K562 (cell line): ENCODE results near the gene SPTBN4. TPM values are rescaled to one million over a fixed set of nuclear protein-coding genes. Genes with fewer than 3 reads are reported as not detected.

Source experiments
- ATAC-seq: fragments of 200-7000 bp; cut with Tn5 transposase; 3 replicates; pipeline ENCODE4 v1.9.1; 2020; ENCODE audit warnings: moderate library complexity
- BruUV-seq: library from RNA; stranded (reverse); fragments of 400-500 nt; replicated peaks from 2 replicates; lab custom pipeline; 2021; lab: Mats Ljungman, UMichigan
- CTCF ChIA-PET: fragments of 300-600 bp; formaldehyde crosslinking; extraction: SDS; loops from one replicate; lab custom pipeline; 2021; ENCODE audit warnings: low intra/inter-chr PET ratio; lab: Yijun Ruan, JAX
- POLR2A ChIA-PET: fragments of 300-600, 350-650 bp; sonication (Branson Sonifier 250); formaldehyde crosslinking; extraction: SDS; loops from one replicate; lab custom pipeline; 2021; ENCODE audit warnings: antibody characterized with exemption, inconsistent platforms; lab: Yijun Ruan, JAX
- DNase-seq, 4 experiments: peaks; one replicate each; pipeline versions ENCODE4 v3.0.0 to v3.0.0-alpha.2; 2011 to 2018; ENCODE audit warnings: low spot score in 3 of 4, mixed read lengths in 3 of 4; ENCODE audit errors: extremely low read depth in 1 of 4
- FAIRE-seq: peaks from 2 replicates; lab custom pipeline; 2011; peaks lifted over from hg19 to GRCh38; lab: Jason Lieb, UNC
- H2AFZ ChIP-seq: 2 replicates; pipeline ENCODE4 v1.6.0; 2011; ENCODE audit warnings: low read depth, low read length, control low read depth, inconsistent platforms
- H3K27ac ChIP-seq: fragments of 200-600 bp; 3 replicates; pipeline ENCODE4 v1.8.0; 2011; ENCODE audit warnings: low read depth, mild to moderate bottlenecking, control low read depth, inconsistent platforms, low read length, moderate library complexity, mixed read lengths; ENCODE audit errors: extremely low read depth
- H3K27me3 ChIP-seq, 2 experiments: fragments of 300-600 bp in 1 of 2; 2 replicates in 1 of 2; 3 replicates in 1 of 2; pipeline versions ENCODE4 v1.6.0 to v1.8.0; 2011; ENCODE audit warnings: inconsistent platforms in 2 of 2, low read length in 2 of 2, mild to moderate bottlenecking in 1 of 2, mixed read lengths in 1 of 2, moderate library complexity in 1 of 2; ENCODE audit not compliant: control insufficient read depth in 2 of 2, insufficient read depth in 2 of 2
- H3K36me3 ChIP-seq: fragments of 300-600 bp; 3 replicates; pipeline ENCODE4 v1.8.0; 2011; ENCODE audit warnings: mild to moderate bottlenecking, low read length, inconsistent platforms; ENCODE audit not compliant: control insufficient read depth, insufficient read depth
- H3K4me1 ChIP-seq, 2 experiments: fragments of 200-600 bp in 1 of 2; replicated peaks in 1 of 2; 2 replicates in 1 of 2; 3 replicates in 1 of 2; pipeline versions ENCODE4 v1.5.1 to v1.8.0; 2011; ENCODE audit warnings: inconsistent platforms in 2 of 2, low read length in 2 of 2, mild to moderate bottlenecking in 1 of 2, mixed read lengths in 1 of 2, moderate library complexity in 1 of 2; ENCODE audit not compliant: control insufficient read depth in 2 of 2, insufficient read depth in 2 of 2
- H3K4me2 ChIP-seq: 2 replicates; pipeline ENCODE4 v1.6.1; 2011; ENCODE audit warnings: low read length, control low read depth, inconsistent platforms, mixed read lengths; ENCODE audit not compliant: insufficient read depth
- H3K4me3 ChIP-seq: fragments of 200-600 bp; sonication (generic), shearing (Covaris generic); 2 replicates; pipeline ENCODE4 v1.5.1; 2016; ENCODE audit warnings: control low read depth, inconsistent platforms
- H3K79me2 ChIP-seq: fragments of 200-600 bp; 3 replicates; pipeline ENCODE4 v1.8.0; 2011; ENCODE audit warnings: low read length, inconsistent platforms; ENCODE audit not compliant: control insufficient read depth, insufficient read depth
- H3K9ac ChIP-seq, 2 experiments: 2 replicates each; pipeline versions ENCODE4 v1.6.0 to v1.6.1; 2011; ENCODE audit warnings: low read depth in 2 of 2, low read length in 2 of 2, control low read depth in 1 of 2, inconsistent platforms in 1 of 2, mild to moderate bottlenecking in 1 of 2, mixed read lengths in 1 of 2; ENCODE audit not compliant: insufficient read depth in 1 of 2
- H3K9me1 ChIP-seq: one replicate; pipeline ENCODE4 v1.6.0; 2011; ENCODE audit warnings: inconsistent platforms, mild to moderate bottlenecking, low read length, moderate library complexity; ENCODE audit not compliant: control insufficient read depth, insufficient read depth
- H3K9me3 ChIP-seq: replicated peaks from 2 replicates; pipeline ENCODE4 v1.5.1; 2011; ENCODE audit warnings: low read depth, low read length, inconsistent platforms; ENCODE audit not compliant: control insufficient read depth, insufficient read depth
- H4K20me1 ChIP-seq: replicated peaks from 2 replicates; pipeline ENCODE4 v1.6.1; 2011; ENCODE audit warnings: low read length, inconsistent platforms, mixed read lengths; ENCODE audit not compliant: control insufficient read depth, insufficient read depth
- ATF3 ChIP-seq, 2 experiments: fragments of 450-650 bp in 1 of 2; sonication (generic) in 1 of 2; formaldehyde crosslinking in 1 of 2; IDR thresholded peaks in 1 of 2; conservative IDR thresholded peaks in 1 of 2; 2 replicates each; pipeline versions ENCODE4 v1.6.1 to v1.8.1; 2016 to 2023; ENCODE audit warnings: mild to moderate bottlenecking in 2 of 2, moderate library complexity in 2 of 2, inconsistent platforms in 1 of 2, missing genetic modification reagents in 1 of 2
- LARP7 ChIP-seq: fragments of 450-650 bp; IDR thresholded peaks from 2 replicates; pipeline ENCODE4 v1.6.1; 2016
- XRCC4 ChIP-seq: IDR thresholded peaks from one replicate; pipeline ENCODE4 v1.6.1; 2011; ENCODE audit not compliant: insufficient read depth, insufficient read length; ENCODE audit errors: extremely low read depth
- ZNF253 ChIP-seq: fragments of 250-450 bp; sonication (Bioruptor Pico); conservative IDR thresholded peaks from 2 replicates; pipeline ENCODE4 v1.6.1; 2021; ENCODE audit warnings: mild to moderate bottlenecking
- WGBS: fragments of 100-300 bp; shearing (Covaris generic); methylation state at CpG from one replicate; pipeline ENCODE4 v1.1.6; 2016; ENCODE audit warnings: low coverage, mixed read lengths; ENCODE audit not compliant: insufficient coverage; ENCODE audit errors: missing lambda C conversion rate; 5-methylcytosine and 5-hydroxymethylcytosine counted together
- in situ Hi-C: fragments of 300-500 bp; cut with MboI; formaldehyde crosslinking; loops from 4 replicates; pipeline ENCODE4 v1.15.0; 2018; ENCODE audit warnings: inconsistent platforms, mixed read lengths
- intact Hi-C: fragments of 100-400 bp; cut with micrococcal nuclease; formaldehyde crosslinking; loops from 2 replicates; pipeline ENCODE4 v1.14.2; 2022
- polyA plus RNA-seq, 8 experiments: library from polyadenylated mRNA; depleted of rRNA in 4 of 8; stranded (reverse) in 5 of 8; unstranded in 3 of 8; fragments of >200 nt; fragmentation: Nextera tagmentation in 2 of 8; fragmentation: Illumina TruSeq in 1 of 8; extraction: Ambion mirVana in 2 of 8; extraction: Trizol in 1 of 8; gene quantifications; 2 replicates each; pipeline versions ENCODE4 v1.2.1 to v1.2.3, GENCODE V29; 2011 to 2014; ENCODE audit warnings: inconsistent platforms in 1 of 8, missing spikeins in 1 of 8
- total RNA-seq, 7 experiments: library from RNA; depleted of rRNA in 6 of 7; stranded (reverse); fragments of >200 nt in 6 of 7; fragmentation: Illumina TruSeq in 2 of 7; extraction: Trizol in 2 of 7; gene quantifications; 2 replicates each; pipeline versions ENCODE4 v1.2.1 to v1.2.3, GENCODE V29; 2011 to 2021; ENCODE audit warnings: low replicate concordance in 1 of 7
- TF ChIP-seq, protein P1 (sequence below), 2 experiments: fragments of 450-650 bp; formaldehyde crosslinking in 1 of 2; IDR thresholded peaks; 2 replicates each; pipeline versions ENCODE4 v1.4.0 to v1.6.1; 2014 to 2020; ENCODE audit warnings: mild to moderate bottlenecking in 2 of 2, borderline replicate concordance in 1 of 2, low read depth in 1 of 2
- TF ChIP-seq, protein P2 (sequence below): sonication (generic); formaldehyde crosslinking; IDR thresholded peaks from 2 replicates; pipeline ENCODE4 v1.8.0; 2022; ENCODE audit warnings: mild to moderate bottlenecking, missing genetic modification reagents

Gene SPTBN4
- total and polyA plus RNA-seq, 9 of the 15 experiments (the other 6 are each of a cell fraction or from before 2014, with no cell fraction given), result 0.01 to 1.5 (median 0.86) TPM

DNA sequence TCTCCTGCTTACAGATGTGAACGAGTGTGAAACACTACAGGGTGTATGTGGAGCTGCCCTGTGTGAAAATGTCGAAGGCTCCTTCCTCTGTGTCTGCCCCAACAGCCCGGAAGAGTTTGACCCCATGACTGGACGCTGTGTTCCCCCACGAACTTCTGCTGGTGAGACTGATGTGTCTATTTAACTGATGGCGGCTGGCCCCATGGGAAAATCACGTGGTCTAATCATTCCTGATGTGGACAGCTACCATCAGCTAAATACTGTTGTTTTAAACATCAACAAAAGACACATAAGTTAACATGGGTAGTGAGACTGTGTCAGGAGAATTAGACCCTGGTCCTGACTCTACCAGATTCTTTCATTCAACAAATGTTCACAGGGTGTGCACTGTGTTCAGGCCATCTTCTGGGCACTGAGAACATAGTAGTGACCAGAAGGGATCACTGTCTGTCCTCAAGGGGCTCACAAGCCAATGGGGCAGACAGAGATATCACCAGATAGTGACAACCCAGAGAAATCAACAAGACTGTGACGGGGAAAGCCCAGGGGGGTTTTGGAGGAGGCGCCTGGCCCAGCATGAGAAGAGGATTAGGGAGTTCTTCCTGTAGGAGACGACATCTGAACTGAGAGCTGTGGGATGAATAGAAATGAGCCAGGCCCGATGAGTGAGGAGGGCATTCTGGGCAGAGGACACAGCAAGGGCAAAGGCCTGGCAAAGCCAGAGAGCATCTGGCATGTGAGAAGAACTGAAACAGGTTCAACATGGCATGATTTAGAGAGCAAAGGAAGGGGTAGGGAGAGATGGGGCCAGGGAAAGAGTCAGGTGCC, 152.7 kb downstream of the SPTBN4 start:
- no peak overlapping the region for H3K27ac ChIP-seq
- TF ChIP-seq XRCC4, result no peak
- TF ChIP-seq, protein P1, sequence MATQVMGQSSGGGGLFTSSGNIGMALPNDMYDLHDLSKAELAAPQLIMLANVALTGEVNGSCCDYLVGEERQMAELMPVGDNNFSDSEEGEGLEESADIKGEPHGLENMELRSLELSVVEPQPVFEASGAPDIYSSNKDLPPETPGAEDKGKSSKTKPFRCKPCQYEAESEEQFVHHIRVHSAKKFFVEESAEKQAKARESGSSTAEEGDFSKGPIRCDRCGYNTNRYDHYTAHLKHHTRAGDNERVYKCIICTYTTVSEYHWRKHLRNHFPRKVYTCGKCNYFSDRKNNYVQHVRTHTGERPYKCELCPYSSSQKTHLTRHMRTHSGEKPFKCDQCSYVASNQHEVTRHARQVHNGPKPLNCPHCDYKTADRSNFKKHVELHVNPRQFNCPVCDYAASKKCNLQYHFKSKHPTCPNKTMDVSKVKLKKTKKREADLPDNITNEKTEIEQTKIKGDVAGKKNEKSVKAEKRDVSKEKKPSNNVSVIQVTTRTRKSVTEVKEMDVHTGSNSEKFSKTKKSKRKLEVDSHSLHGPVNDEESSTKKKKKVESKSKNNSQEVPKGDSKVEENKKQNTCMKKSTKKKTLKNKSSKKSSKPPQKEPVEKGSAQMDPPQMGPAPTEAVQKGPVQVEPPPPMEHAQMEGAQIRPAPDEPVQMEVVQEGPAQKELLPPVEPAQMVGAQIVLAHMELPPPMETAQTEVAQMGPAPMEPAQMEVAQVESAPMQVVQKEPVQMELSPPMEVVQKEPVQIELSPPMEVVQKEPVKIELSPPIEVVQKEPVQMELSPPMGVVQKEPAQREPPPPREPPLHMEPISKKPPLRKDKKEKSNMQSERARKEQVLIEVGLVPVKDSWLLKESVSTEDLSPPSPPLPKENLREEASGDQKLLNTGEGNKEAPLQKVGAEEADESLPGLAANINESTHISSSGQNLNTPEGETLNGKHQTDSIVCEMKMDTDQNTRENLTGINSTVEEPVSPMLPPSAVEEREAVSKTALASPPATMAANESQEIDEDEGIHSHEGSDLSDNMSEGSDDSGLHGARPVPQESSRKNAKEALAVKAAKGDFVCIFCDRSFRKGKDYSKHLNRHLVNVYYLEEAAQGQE (IDR thresholded peaks at IDR 0.05; ENCODE audit: borderline replicate concordance), result no peak
- TF ChIP-seq, protein P1 (CRISPR knock-in tag; IDR thresholded peaks at IDR 0.05; ENCODE audit: low read depth), result no peak
- TF ChIP-seq ZNF253 (CRISPR knock-in tag), result no peak
- no peak for TF ChIP-seq LARP7
- no peak for TF ChIP-seq ATF3 (IDR thresholded peaks at IDR 0.05)
- no peak for TF ChIP-seq ATF3 (CRISPR knock-in tag; conservative IDR thresholded peaks at IDR 0.05)
- TF ChIP-seq, protein P2, sequence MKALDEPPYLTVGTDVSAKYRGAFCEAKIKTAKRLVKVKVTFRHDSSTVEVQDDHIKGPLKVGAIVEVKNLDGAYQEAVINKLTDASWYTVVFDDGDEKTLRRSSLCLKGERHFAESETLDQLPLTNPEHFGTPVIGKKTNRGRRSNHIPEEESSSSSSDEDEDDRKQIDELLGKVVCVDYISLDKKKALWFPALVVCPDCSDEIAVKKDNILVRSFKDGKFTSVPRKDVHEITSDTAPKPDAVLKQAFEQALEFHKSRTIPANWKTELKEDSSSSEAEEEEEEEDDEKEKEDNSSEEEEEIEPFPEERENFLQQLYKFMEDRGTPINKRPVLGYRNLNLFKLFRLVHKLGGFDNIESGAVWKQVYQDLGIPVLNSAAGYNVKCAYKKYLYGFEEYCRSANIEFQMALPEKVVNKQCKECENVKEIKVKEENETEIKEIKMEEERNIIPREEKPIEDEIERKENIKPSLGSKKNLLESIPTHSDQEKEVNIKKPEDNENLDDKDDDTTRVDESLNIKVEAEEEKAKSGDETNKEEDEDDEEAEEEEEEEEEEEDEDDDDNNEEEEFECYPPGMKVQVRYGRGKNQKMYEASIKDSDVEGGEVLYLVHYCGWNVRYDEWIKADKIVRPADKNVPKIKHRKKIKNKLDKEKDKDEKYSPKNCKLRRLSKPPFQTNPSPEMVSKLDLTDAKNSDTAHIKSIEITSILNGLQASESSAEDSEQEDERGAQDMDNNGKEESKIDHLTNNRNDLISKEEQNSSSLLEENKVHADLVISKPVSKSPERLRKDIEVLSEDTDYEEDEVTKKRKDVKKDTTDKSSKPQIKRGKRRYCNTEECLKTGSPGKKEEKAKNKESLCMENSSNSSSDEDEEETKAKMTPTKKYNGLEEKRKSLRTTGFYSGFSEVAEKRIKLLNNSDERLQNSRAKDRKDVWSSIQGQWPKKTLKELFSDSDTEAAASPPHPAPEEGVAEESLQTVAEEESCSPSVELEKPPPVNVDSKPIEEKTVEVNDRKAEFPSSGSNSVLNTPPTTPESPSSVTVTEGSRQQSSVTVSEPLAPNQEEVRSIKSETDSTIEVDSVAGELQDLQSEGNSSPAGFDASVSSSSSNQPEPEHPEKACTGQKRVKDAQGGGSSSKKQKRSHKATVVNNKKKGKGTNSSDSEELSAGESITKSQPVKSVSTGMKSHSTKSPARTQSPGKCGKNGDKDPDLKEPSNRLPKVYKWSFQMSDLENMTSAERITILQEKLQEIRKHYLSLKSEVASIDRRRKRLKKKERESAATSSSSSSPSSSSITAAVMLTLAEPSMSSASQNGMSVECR, result no peak
- H3K4me2 ChIP-seq, result no peak overlapping the region
- POLR2A ChIA-PET, result interaction anchor here (0.8 to 1.2 kb wide), 2 partner anchors 16 to 695 kb away, joined by 3 to 5 read pairs; no protein-coding TSS in a partner anchor
- H2AFZ ChIP-seq, result no peak overlapping the region
- no peaks in the 10 kb centered on the region for H3K9me3 ChIP-seq
- ATAC-seq (no peak), FAIRE-seq (no peak), DNase-seq (no peak)
- H3K9me1 ChIP-seq, result no peaks in the 10 kb centered on the region
- H3K79me2 ChIP-seq, result no peaks in the 10 kb centered on the region
- H4K20me1 ChIP-seq, result no peaks in the 10 kb centered on the region
- no peak overlapping the region for H3K4me3 ChIP-seq
- CTCF ChIA-PET, result no interaction called here
- H3K36me3 ChIP-seq, result peaks cover 67% of the 10 kb centered on the region; the same call in 2 of the 3 replicates
- BruUV-seq, result no TSS peak
- in situ Hi-C loops, result no loop called here
- peaks cover 25 to 43% of the 10 kb centered on the region in 2 experiments for H3K4me1 ChIP-seq
- intact Hi-C loops, result no loop called here
- H3K9ac ChIP-seq, result peak overlapping the region in 1 of 2 experiments; percentile 17; a peak in 1 of 4 replicates
- no peaks in the 10 kb centered on the region for H3K27me3 ChIP-seq
- 68% methylated on average over 10 of the region's 11 CpGs for WGBS
